Smooth muscle cell (in vitro differentiated cells): Measurements from ENCODE around the gene PKD2L1. TPM values are rescaled to one million over a fixed set of nuclear protein-coding genes. Genes with fewer than 3 reads are reported as not detected.
A peak's percentile ranks its signal among the peaks of the same experiment; 100 is the strongest.
"Not testable (repeated sequence)": the region's sequence is repeated elsewhere in the genome, so short reads cannot be mapped to it uniquely, and the experiment has no call there.

Experiments used
- DNase-seq: peaks from one replicate; lab custom pipeline; 2025; ENCODE audit not compliant: unreplicated experiment; lab: John Stamatoyannopoulos, UW
- H2AFZ ChIP-seq: fragments of 200-600 bp; sonication (generic); 2 replicates; pipeline ENCODE4 v1.6.0; 2016; ENCODE audit warnings: antibody characterized with exemption, low read depth, mild to moderate bottlenecking
- H3F3A ChIP-seq: fragments of 200-600 bp; sonication (generic); 2 replicates; pipeline ENCODE4 v1.6.0; 2017; ENCODE audit warnings: antibody characterized with exemption, low read depth
- H3K27ac ChIP-seq: fragments of 200-600 bp; sonication (generic); 2 replicates; pipeline ENCODE4 v1.5.1; 2016; ENCODE audit warnings: low read depth, mild to moderate bottlenecking
- H3K27me3 ChIP-seq: fragments of 200-600 bp; sonication (generic); 2 replicates; pipeline ENCODE4 v1.6.1; 2016; ENCODE audit warnings: low read depth, mild to moderate bottlenecking
- H3K36me3 ChIP-seq: fragments of 200-600 bp; sonication (generic); 2 replicates; pipeline ENCODE4 v1.5.1; 2016; ENCODE audit warnings: low read depth
- H3K4me1 ChIP-seq: fragments of 200-600 bp; sonication (generic); 2 replicates; pipeline ENCODE4 v1.5.1; 2016; ENCODE audit warnings: low read depth
- H3K4me2 ChIP-seq: fragments of 200-600 bp; sonication (generic); 2 replicates; pipeline ENCODE4 v1.6.0; 2016; ENCODE audit warnings: mild to moderate bottlenecking
- H3K4me3 ChIP-seq: fragments of 200-600 bp; sonication (generic); 2 replicates; pipeline ENCODE4 v1.5.1; 2016; ENCODE audit warnings: mild to moderate bottlenecking
- H3K79me2 ChIP-seq: fragments of 200-600 bp; sonication (generic); 2 replicates; pipeline ENCODE4 v1.6.0; 2016; ENCODE audit warnings: low read depth, mild to moderate bottlenecking
- H3K9ac ChIP-seq: fragments of 200-600 bp; sonication (generic); 2 replicates; pipeline ENCODE4 v1.6.0; 2016; ENCODE audit warnings: low read depth
- H3K9me3 ChIP-seq: fragments of 200-600 bp; sonication (generic); replicated peaks from 2 replicates; pipeline ENCODE4 v1.5.1; 2016; ENCODE audit warnings: low read depth
- H4K20me1 ChIP-seq: fragments of 200-600 bp; sonication (generic); 2 replicates; pipeline ENCODE4 v1.6.0; 2016; ENCODE audit warnings: low read depth
- CTCF ChIP-seq: fragments of 200-600 bp; sonication (generic); IDR thresholded peaks from 2 replicates; pipeline ENCODE4 v1.5.1; 2017; ENCODE audit warnings: borderline replicate concordance, mild to moderate bottlenecking, antibody characterized with exemption; ENCODE audit not compliant: insufficient read depth, poor library complexity, severe bottlenecking
- WGBS: methylation state at CpG from one replicate; pipeline ENCODE4 v1.1.7; 2016; ENCODE audit warnings: low lambda C conversion rate; 5-methylcytosine and 5-hydroxymethylcytosine counted together
- polyA plus RNA-seq: library from polyadenylated mRNA; unstranded; fragments of >200 nt; fragmentation: Nextera tagmentation; extraction: Ambion mirVana; gene quantifications from 2 replicates; pipeline ENCODE4 v1.2.1, GENCODE V29; 2016
- total RNA-seq: library from RNA; depleted of rRNA; stranded (reverse); fragments of >200 nt; gene quantifications from 2 replicates; pipeline ENCODE4 v1.2.3, GENCODE V29; 2014

The PKD2L1 gene
- total and polyA plus RNA-seq, 2 experiments from 2014 or later: not detected

- 80% methylated on average over 2 of the region's 2 CpGs for WGBS
- DNase-seq: no peak
- Histone ChIP-seq H3K4me1 (peaks cover 9% of the 10 kb centered on the region), H3K36me3 (no peaks in the 10 kb centered on the region), H3K9ac (no peak overlapping the region), H3K9me3 (no peaks in the 10 kb centered on the region), H4K20me1 (no peaks in the 10 kb centered on the region), H3K4me3 (no peak overlapping the region), H3K27ac (no peak overlapping the region), H3K4me2 (no peak overlapping the region), H2AFZ (no peak overlapping the region), H3F3A (peaks cover 11% of the 10 kb centered on the region), H3K79me2 (peaks cover 7% of the 10 kb centered on the region), H3K27me3 (peaks cover 31% of the 10 kb centered on the region)
- no peak for TF ChIP-seq CTCF
Measured at GRCh38 chr10:100289641-100290040, 40.4 kb downstream of the PKD2L1 start.

GRCh38 chr10:100288196-100288595, 41.8 kb downstream of the PKD2L1 start:
- H3K4me2 ChIP-seq: no peak overlapping the region
- TF ChIP-seq CTCF: no peak
- H3K27me3 ChIP-seq: peaks cover 19% of the 10 kb centered on the region
- no peak overlapping the region for H2AFZ ChIP-seq
- H3K27ac ChIP-seq: no peak overlapping the region
- H3K9me3 ChIP-seq: no peaks in the 10 kb centered on the region
- no peak for DNase-seq
- H3K9ac ChIP-seq: no peak overlapping the region
- peaks cover 22% of the 10 kb centered on the region for H3K79me2 ChIP-seq
- H3K4me1 ChIP-seq: peaks cover 12% of the 10 kb centered on the region
- H4K20me1 ChIP-seq: peaks cover 3% of the 10 kb centered on the region
- H3K36me3 ChIP-seq: no peaks in the 10 kb centered on the region
- WGBS: 87% methylated on average over 5 of the region's 5 CpGs
- peaks cover 11% of the 10 kb centered on the region for H3F3A ChIP-seq
- no peak overlapping the region for H3K4me3 ChIP-seq

- H3K4me2 ChIP-seq: no peak overlapping the region
- no peak for DNase-seq
- peaks cover 11% of the 10 kb centered on the region for H3F3A ChIP-seq
- no peaks in the 10 kb centered on the region for H3K36me3 ChIP-seq
- H4K20me1 ChIP-seq: peaks cover 8% of the 10 kb centered on the region
- WGBS: 96% methylated on average over 6 of the region's 6 CpGs
- no peak overlapping the region for H3K9ac ChIP-seq
- peak overlapping the region; percentile 99 for H3K27ac ChIP-seq
- H3K27me3 ChIP-seq: peaks cover 14% of the 10 kb centered on the region
- H3K4me1 ChIP-seq: peaks cover 12% of the 10 kb centered on the region
- no peak overlapping the region for H2AFZ ChIP-seq
- H3K9me3 ChIP-seq: no peaks in the 10 kb centered on the region
- TF ChIP-seq CTCF: no peak
- H3K4me3 ChIP-seq: no peak overlapping the region
- peaks cover 26% of the 10 kb centered on the region for H3K79me2 ChIP-seq
Measured at GRCh38 chr10:100287756-100288155, 42.3 kb downstream of the PKD2L1 start.

- peaks cover 22% of the 10 kb centered on the region for H4K20me1 ChIP-seq
- H3K79me2 ChIP-seq: peaks cover 36% of the 10 kb centered on the region
- peak within 1 kb of the TSS; percentile 90 for H2AFZ ChIP-seq
- H3K9me3 ChIP-seq: no peaks in the 10 kb centered on the region
- TF ChIP-seq CTCF: no peak
- H3K9ac ChIP-seq: peak within 1 kb of the TSS; percentile 89
- peak; percentile 95 for DNase-seq
- H3K4me1 ChIP-seq: peaks cover 12% of the 10 kb centered on the region
- WGBS: 2% methylated on average over 50 of the region's 63 CpGs
- peaks cover 11% of the 10 kb centered on the region for H3F3A ChIP-seq
- H3K4me3 ChIP-seq: peak within 1 kb of the TSS; percentile 90
- peak within 1 kb of the TSS; percentile 99 for H3K27ac ChIP-seq
- peak within 1 kb of the TSS; percentile 92 for H3K4me2 ChIP-seq
- H3K27me3 ChIP-seq: peaks cover 2% of the 10 kb centered on the region
- H3K36me3 ChIP-seq: no peaks in the 10 kb centered on the region
Measured at GRCh38 chr10:100286051-100287033, 43.7 kb downstream of the PKD2L1 start, which contains the start of gene BLOC1S2. Gene BLOC1S2 (minus strand): TSS chr10:100286680. CDS start chr10:100286659, 21 bp downstream.

- H3F3A ChIP-seq: peaks cover 11% of the 10 kb centered on the region
- not testable (repeated sequence) for H3K27me3 ChIP-seq, H3K36me3 ChIP-seq, H2AFZ ChIP-seq, H3K9me3 ChIP-seq, DNase-seq
- peak overlapping the region; percentile 92 for H3K4me2 ChIP-seq
- H3K27ac ChIP-seq: peak overlapping the region; percentile 99
- peaks cover 12% of the 10 kb centered on the region for H3K4me1 ChIP-seq
- H3K79me2 ChIP-seq: peaks cover 44% of the 10 kb centered on the region
- peak overlapping the region; percentile 90 for H3K4me3 ChIP-seq
- 75% methylated on average over 12 of the region's 12 CpGs for WGBS
- H3K9ac ChIP-seq: peak overlapping the region; percentile 89
- H4K20me1 ChIP-seq: peaks cover 27% of the 10 kb centered on the region
Measured at GRCh38 chr10:100285326-100285725, 44.7 kb downstream of the PKD2L1 start.
